Esophagus mucosa (tissue), 1 donor: Measurements from ENCODE around the gene EPB41L4A. TPM values are rescaled to one million over a fixed set of nuclear protein-coding genes. Genes with fewer than 3 reads are reported as not detected.
A peak's percentile ranks its signal among the peaks of the same experiment; 100 is the strongest.

Experiments used
- ATAC-seq: fragments of 200-7000 bp; cut with Tn5 transposase; one replicate; pipeline ENCODE4 v1.9.1; 2020
- total RNA-seq: library from RNA; stranded (reverse); gene quantifications from one replicate; pipeline ENCODE4 v1.2.4, GENCODE V29; 2023
- donor health status: DM: yes; HTN: yes; CAD: no.

Gene EPB41L4A
- total RNA-seq, 1 donor from 2014 or later, result 35.1 TPM

DNA sequence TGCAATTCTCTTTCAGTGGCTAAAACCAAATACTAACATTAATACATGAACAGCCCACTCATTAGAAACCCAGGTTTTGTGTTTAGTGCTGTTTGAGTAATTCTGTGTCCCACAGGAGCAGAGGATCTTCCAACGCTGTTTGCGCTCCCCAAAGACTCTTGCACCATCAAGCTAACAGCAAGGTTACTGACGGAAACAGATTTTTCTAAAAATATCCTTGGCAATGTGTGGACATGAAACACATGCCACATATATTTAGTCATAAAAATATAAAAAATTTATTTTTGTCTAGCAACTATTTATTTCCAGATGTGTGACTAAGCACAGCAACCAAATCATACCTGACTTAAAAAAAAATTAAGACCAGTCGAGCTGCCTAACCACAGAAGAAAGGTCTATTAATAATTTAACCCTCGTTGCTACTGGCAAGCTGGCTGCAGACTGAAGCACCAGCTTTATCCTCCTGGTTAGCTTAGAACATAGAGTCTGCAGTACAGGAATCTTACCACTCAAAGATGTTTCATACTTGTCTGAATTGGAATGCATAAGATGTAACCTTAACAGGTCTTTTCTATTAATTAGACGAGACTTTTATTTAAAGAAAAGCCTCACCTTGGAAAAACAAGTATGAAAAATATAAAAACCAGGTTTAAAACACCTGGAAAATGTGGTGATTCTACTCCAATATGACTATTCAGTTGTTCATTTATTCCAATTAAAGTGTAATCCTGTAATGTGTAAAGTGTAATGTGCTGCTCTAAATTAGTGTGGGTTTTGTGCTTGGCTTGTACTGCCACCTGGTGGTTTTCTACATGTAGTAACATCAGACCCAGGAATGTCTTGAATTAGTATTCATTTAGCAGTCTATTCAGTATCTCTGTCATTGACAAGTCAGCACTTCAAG lies 272.5 kb downstream of the EPB41L4A start:
- ATAC-seq, result peak; percentile 89

DNA sequence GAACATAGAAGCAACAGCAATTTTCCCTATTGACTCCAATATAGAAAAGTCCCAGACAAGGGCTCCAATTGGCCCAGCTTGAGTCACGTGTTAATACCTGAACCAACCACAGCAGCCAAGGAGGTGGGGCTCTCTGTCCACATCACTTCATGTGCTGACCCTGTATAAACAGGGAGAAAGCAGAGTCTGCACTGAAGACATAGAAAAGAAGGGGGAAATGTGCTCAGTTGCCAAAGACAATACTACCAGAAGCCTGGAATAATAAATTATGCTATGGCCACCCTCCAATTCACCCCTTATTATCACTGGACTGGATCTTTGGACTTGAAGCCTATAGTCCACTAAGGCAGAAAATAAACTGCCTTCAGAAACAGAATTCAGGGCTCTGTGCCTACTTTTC lies 275.4 kb downstream of the EPB41L4A start:
- ATAC-seq, result no peak

DNA sequence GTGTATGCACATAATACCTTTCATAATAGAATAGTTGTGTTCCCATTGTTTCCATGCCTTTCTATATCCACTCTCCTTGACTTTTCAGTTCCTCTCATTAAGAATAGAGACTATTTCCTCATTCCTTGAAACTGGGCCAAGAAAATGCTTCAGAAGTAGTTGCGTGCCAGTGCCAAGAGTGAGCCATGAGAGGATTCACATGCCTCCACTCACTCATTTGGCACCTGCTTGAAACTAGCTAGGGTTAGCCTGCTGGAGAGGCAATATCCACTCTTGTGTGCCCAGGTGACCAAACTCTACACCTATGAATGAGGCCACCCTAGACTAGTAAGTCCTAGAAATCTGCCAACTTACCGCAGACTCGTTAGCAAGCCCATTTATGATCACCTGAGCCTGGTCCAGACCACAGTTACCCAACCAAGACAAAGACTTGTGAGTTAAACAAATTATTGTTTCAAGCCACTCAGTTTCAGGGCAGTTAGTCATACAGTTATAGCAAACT lies 276.3 kb downstream of the EPB41L4A start:
- peak; percentile 86 for ATAC-seq

DNA sequence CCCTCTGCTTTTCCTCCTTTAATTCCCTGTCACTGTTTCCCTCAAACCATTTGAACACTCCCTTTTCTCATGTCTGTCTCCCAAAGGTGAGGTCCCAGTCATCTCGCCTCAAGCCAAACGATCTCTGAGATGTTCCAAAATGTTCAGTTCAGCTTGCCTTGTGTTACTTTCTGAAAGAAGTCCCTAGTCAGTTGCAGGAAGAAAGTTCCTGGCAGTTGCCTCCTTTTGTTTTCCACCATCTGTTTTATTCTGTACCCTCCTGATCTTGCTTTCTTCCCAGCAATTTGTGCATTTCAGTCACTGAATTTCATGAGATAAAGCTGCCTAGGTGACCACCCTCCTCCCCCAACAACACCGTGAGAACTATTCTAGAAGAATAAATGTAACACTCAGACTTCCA lies 277.5 kb downstream of the EPB41L4A start:
- ATAC-seq, result no peak

DNA sequence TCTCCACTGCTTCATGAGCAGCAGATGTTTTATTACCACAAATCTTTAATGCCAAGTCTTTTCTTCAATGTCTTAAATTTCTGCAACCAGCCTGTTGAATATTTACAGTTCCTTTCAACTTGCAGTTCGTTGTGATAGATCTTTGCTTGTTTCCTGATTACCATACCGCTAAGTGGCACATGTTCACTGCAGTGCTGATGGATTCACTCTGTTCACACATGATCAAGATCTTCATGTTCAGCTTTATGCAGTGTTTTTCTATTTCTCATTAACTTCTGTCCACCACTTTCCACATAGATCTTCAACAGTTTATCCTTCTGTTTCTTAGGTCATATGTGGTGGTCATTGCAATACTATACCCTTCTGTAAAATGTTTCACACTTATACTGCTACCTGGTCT lies 280.6 kb downstream of the EPB41L4A start:
- no peak for ATAC-seq

DNA sequence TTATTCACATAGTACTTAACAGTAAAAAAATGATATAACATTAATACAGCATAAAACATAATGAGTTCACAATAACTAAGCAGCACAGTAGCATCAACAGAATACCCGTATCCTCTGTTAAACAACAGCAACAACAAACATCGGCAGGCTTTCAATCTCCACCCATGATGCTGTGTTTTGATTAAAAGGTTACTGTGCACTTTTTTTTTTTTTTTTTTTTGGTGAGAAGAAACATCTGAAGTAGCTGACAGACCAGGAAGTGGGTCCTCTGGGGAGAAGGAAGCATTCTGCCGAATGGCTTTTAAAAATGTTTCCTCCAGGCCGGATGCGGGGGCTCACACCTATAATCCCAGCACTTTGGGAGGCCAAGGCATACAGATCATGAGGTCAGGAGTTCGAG lies 282.3 kb downstream of the EPB41L4A start:
- ATAC-seq, result no peak

DNA sequence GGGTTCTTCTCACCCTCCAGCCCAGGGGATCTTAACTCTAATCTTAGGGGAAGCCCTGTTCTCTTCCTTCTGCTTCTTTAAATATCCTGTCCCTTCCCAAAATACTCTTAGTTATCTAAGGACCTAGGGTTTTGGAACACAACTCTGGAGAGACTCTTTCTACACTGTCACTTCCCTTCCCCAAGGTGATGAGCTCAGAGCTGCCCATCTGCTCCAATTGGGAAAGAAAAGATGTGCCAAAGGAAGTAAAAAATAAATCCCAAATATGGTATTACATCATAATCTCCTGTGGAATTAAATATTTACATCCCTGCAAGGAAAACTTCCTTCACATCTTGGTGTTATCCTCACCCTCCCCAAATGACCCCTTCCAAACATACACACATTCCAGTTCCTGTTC lies 291.2 kb downstream of the EPB41L4A start:
- no peak for ATAC-seq

DNA sequence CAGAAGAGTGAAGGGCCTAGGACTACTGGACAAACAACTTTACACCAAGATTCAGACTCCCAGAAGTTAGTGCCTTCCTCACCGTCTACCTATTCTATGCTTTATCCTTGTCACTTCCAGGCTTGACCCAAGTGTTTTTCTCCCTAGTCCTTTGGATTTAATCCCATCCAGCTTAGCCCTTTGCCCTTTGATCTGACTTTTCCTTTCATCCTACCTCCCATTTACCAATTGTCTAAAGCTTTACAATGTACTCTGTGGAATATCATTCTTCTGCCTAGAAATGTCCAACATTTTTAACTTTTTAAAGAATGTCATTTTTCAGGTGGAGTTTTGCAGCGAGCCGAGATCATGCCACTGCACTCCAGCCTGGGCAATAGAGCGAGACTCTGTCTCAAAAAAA lies 292.1 kb downstream of the EPB41L4A start:
- ATAC-seq, result no peak

DNA sequence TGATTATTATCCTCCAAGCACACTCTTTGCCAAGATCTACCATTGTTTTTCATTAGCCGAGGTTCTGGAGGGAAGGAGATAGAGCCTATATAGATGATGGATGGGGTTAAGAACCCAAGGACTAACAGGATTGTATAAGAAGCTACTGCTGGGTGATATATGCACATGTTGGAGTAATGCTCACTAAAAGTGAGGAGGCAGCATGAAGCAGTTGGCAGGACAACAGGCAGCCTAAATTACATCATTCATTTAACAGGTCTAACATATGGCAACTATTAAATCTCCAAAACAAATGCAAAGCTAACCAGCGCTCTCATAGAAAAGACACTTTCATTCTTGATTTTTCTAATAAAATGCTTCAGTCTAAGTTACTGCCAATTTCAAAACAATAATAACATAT lies 293.2 kb downstream of the EPB41L4A start:
- ATAC-seq, result no peak

DNA sequence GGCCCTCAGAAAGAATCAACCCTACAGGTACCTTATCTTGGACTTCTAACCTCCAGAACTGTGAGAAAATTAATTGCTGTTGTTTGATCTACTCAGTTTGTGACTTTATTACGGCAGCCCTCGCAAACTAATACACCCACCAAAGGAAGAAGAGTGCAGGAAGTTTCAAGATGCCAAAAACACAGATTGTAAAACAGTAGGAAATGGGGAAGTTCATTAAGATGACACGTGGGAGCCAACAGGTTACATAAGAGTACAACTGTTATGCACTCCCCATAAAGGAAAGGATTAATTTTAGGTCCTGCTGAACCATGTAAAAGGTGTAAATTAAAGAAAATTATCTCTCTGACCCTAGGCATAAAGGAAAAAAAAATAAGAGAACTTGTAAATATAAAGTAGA lies 294.3 kb downstream of the EPB41L4A start:
- no peak for ATAC-seq

DNA sequence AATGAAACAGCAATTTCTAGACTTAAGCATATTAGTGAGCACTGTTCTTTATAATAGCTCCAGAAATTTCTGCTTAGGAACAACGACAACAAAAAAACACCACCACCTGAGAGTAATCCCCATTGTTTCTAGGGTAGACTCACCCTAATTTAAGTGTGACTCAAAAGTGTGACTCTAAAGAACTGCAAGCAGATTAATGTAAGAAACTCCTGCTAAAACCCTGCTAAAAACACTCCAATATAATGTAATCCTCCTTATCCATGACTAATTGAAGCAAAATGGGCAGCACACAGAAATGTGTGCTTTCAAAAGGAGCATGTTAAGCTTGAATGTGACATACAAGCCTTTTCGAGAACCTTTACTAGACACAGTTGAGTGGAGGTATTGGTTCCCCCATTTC lies 296.0 kb downstream of the EPB41L4A start:
- peak; percentile 74 for ATAC-seq

DNA sequence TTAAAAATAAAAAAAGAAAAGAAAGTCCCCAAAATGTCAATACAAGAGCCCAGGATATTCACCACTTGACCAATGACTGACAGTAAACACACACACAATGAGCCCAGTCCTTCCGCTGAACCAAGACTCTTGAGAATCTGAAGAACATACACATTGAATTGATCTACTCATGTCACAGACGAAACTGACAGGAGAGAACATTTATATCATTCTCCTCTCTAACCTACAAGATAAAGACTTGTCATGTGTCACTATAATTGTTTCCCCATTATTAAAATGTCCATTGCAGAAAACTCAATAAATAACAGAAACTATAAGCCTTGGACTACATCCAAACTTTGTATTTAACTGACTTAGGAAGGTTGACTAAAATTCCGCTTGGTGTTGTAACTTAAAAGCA lies 296.7 kb downstream of the EPB41L4A start:
- no peak for ATAC-seq

DNA sequence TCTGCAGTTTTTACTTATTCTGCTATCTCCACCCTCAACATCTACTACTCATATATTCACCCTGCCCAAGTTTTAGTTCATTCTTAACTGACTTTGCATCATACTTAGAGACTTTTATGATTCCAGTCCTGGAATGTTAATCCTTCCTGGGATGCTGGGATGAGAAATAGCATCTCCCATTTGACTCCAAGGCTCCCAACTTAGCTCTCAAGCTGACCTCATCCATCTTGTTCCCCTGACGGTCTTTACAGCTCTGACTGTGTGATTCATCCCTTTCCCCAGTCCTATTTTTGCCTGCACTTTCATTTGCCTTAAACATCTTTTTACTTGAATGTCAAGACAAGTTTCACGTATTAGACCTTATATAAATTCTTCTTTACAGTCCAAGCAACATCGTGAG lies 297.8 kb downstream of the EPB41L4A start:
- no peak for ATAC-seq

DNA sequence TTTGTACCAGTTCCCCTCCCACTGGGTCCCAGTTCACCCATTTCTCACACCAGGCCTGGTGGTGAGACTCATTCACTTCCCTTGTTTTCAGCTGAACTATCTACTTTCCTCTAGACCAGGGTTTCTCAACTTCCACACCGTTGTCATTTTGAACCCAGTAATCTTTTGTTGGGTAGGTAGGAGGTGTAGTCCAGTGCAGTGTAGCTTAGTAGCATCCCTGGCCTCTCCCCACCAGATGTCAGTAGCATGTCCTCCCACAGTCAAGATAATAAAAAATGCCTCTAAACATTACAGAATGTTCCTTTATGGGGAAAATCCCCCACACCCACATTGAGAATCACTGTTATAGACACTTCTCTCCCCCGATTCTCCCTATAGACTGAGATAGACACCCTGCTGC lies 299.1 kb downstream of the EPB41L4A start:
- no peak for ATAC-seq

DNA sequence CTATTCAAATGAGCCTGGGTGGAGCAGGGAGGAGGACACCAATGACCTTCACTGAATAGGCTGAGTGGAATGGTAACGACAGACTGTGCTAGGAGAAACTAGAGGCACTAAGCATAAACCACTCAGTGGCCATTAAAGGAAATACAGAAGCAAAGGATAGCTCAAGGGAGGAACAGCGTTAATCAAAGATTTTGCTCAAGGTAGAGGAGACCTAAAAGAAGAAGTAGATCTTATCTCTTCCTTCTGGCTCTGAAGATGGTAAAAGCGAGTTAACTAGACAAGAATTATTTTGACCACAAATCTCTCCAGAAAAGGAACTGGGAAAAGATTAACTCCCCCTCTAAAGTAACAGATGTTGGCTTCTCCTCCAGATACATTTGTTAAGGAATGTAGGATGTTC lies 299.6 kb downstream of the EPB41L4A start:
- ATAC-seq, result no peak

DNA sequence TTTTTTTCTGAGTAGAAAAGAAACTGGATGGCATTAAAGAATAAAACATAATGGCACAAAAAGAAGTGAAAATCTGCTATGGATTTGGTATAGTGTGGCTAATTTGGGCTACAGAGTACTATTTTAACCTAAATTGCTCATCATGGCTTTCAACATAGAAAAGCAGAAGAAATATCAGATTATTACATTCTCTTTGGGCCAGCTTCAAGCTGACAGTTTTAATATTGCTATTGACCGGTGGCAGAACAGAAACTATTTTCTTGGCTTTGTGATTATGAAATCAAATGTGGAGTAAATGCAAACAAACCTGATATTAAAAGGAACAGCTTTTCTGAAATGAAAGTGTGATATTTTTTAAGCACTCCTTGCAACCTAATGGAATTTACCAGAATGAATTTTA lies 301.5 kb downstream of the EPB41L4A start:
- no peak for ATAC-seq

DNA sequence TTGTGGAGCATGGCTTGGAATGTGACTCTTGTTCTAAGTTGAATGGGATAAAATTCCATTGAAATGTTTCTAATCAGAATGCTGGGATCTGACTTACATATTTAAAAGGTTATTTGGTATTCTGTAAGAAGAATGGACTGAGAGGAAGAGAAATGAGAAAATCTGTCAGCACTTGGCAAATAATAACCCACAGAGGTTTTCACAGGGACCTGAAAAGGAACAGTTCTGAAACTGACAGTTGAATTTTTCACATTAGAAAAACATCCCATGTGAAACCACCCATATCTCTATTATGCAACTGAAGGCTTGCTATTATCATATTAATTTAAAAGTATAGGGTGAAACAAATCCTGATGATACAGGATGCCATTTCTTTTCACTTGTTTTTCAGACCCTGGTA lies 302.7 kb downstream of the EPB41L4A start:
- ATAC-seq, result no peak

DNA sequence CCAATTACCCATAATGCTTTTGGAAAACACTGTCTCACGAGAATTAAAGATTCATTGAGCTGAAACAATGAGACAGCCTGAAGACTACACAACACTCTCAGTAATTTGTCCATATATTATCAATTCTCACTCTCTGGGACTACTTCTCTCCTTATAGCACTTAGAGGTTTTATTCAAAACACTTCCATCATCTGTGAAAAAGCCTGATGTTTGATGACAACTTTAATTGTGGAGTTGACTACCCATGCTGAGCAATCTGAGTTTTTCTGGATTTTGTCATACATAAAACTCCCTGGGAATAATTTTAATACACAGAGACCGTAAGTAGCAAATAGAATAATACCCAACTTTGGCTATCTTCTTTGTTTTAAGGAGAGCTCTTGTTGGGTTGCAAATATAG lies 305.5 kb downstream of the EPB41L4A start:
- ATAC-seq, result no peak
